GM20431 (cell line): Measurements from ENCODE around the gene LATS2.

Source experiments
- in situ Hi-C: fragments of 300-500 bp; cut with MseI, MboI; formaldehyde crosslinking; loops from one replicate; pipeline ENCODE4 v1.15.0; 2020; ENCODE audit warnings: low sequenced_read_pairs; ENCODE audit not compliant: unreplicated experiment

Gene LATS2

DNA sequence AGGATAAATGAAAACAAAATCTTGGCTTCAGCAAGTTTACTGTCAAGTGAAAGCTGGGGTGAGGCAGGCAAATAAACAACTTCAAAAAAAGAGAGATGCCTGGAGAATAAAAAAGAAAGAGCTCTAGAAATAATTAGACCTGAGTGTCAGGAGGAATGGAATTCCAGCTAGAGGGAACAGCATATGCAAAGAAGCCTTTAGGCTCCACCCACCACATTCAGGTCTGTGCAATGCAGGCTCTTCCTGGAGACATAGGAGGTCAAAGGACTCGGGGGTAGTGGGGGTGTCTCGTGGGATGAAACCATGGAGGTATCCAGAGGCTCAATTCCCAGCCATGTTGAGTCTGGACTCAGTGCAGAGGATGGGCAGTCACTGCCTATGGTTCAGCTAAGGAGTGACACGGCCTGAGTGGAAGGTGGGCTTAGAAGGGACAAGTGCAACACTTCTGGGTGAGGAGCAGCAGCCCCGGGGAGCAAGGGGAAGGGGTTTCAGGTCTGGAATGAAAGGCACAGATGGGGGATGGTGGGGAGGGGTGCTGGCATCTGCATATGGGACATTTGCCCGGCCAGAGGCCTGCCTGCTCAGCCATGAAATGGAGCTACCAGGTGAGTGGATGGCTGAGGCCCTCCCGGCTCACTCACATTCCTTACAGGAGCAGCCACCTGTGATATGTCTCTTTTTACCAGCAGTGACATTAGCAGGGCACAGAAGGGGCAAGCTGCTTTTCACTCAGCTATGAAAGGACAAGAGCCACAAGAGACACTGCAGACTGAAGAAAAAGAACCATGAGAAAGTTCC lies 12.3 kb downstream of the LATS2 start:
- in situ Hi-C loops = no loop called here

GRCh38 chr13:21047591-21048282 lies 13.6 kb downstream of the LATS2 start:
- in situ Hi-C loops = no loop called here

GRCh38 chr13:21047087-21047486 lies 14.3 kb downstream of the LATS2 start:
- in situ Hi-C loops = no loop called here

DNA sequence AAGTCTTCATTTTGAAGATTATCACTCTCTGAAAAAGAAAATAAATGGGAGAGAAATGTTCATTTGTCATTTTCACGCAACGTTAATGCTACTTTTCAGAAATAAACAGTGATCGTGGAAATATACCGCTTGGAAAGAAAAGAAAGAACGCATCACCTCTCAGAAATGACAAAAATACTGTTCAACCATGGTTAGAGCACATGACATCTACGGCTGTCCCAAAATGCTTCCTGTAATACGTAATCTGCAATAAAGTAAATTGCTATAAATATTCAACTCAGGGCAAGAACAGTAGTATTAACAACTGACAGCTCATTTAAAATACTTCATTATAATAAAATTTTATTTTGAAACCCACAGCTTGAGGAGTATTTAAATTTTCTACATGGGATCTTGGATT lies 15.2 kb downstream of the LATS2 start:
- in situ Hi-C loops = no loop called here

DNA sequence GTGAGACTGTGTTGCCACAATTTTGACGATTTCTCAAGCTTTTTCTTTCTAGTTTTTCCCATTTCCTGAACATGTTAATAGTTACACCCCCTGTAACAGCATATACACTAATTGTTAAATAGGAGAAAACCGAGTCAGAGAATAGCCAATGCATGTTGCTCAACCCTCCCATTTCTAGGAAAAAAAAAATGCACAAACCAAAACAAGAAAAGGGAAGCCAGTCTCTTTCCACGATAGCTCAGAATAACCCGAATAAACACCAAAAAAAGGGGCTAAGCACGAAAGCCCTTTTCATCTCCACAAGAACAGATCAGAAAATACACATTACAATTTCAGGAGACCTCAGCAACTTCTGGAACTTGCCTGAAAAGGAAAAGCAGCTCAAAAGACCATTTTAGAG lies 16.3 kb downstream of the LATS2 start:
- in situ Hi-C loops = no loop called here

- in situ Hi-C loops = no loop called here
Observed at GRCh38 chr13:21043898-21044297, 17.5 kb downstream of the LATS2 start.

- in situ Hi-C loops = no loop called here
Observed at GRCh38 chr13:21040120-21040826, 21.1 kb downstream of the LATS2 start.

DNA sequence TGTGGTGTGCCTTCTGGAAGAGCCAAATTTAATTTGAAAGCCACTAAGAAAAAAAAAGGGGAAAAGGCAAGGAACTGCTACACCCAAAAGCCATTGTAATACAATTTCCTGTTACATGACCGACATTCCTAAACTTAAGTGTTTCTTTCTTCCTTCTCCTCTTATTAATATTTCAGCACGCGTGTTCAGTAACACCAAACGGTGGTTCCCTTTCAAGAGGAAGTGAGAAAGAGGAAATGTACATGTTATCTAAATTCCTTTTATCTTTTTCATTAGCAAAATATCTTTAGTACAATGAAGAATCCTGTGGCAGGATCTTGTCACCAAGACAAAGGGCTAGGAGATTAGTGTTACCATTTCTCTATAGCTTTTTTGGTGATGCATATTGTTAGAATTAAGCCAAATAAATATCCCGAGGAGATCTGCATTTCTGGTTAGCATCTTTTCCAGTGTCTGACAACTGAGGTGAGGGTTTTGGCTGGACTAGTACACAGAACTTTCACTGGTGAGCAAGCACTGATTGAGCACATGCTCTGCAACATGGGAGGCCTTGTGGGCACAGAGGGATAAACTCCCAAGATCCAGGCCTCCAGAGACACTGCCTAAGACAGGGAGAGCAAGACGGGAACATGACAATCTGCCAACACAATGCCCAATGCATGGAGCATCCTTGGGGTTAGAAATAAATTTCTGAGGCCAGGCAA lies 22.1 kb downstream of the LATS2 start:
- in situ Hi-C loops = no loop called here

DNA sequence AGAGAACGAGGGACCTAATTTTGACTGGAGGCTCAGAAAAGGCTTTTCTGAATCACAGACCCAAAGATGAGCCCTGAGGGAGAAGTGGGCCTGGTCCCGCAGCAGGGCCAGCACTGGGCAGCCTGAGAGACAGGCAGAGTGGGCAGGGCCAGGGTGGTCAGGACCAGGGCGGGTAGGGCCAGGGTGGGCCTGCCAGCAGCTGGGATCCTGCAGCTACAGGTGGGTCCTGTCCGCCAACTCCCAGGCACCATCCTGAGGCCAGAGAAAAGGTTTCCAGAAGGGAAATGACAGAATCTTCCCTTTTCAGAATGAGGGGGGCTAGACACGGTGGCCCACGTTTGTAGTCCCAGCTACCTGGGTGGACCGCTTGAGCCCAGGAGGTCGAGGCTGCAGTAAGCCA lies 23.7 kb downstream of the LATS2 start:
- in situ Hi-C loops = no loop called here

DNA sequence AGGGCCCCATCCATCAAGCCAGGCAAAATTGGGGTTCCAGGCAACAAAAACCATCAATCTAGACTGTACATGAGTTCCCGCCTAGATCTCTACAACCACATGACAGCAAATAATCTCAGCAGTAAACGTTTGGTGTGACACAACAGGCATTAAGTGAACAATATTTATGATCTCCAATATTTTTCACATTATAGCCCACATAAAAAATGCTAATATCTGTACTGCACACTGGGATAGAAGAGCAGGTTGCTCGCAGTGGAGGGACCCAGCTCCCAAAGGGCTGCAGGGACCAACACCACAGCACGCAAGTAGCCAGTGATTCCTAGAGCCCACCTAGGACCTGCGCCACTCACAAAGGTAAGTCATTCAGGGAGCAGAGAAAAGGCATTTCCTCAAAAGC lies 25.9 kb downstream of the LATS2 start:
- in situ Hi-C loops = no loop called here

- in situ Hi-C loops = no loop called here
Observed at GRCh38 chr13:21034603-21035191, 26.7 kb downstream of the LATS2 start.

DNA sequence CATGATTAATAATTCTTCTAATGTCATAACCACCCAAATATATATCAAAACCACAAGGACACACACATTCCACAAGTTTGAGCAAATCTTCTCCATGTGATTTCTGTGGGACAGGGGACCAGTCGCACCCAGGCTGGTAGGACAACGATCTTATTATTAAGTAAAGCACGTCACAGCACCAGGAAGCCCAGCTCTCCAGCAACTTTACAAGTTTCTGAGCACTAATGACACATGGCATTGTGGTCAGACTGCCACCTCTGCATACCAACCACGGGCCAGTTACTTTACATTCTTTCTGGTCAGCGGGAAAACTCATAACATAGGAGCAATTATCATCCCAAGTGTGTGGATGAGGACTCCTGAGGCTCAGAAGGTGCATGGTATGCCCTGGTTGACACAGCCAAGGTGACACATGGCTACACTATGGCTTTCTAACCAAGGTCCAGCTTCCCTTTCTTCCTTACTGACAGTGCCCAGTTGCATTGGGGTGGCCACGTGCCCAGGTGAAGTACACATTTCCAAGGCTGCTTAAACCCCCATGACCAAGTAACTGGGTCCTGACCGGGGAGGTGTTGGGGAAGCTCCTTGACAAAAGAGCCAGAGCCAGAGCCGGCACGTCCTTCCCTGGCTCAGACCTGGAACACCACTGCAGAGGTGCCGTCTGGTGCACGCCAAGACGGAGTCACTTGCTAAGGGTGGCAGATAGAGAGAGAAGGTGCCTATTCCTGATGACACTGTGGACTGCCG lies 27.4 kb downstream of the LATS2 start:
- in situ Hi-C loops = no loop called here

DNA sequence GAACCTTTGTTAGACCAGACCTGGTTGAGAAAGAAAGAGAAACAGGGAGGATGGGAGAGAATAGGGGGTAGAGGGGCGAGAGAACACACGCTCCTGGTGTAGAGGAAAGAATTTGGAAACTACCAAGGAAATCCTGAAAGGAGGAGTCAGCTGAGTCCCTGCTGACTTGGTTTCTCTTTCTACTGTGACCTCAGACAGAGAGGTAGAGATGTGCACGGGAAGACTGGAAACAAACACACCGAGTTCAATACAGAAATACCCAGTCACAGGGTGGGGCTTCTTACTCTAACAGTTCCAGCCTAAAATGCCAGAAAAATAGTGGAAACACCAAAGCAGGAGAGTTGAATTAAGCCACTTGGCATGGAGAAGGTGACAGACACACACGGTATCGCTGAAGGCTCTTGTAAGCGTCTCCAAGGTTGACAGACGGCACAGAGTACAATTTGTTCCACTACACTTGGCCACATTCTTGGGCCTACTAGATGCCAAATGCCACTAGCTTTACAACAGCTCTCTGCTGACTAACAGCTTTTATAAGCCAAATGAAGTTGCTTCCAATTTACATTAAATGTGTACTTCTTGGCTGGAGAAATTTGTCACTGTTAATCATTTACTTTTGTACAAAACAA lies 28.1 kb downstream of the LATS2 start:
- in situ Hi-C loops = no loop called here

GRCh38 chr13:21032656-21033055 lies 28.7 kb downstream of the LATS2 start:
- in situ Hi-C loops = no loop called here

DNA sequence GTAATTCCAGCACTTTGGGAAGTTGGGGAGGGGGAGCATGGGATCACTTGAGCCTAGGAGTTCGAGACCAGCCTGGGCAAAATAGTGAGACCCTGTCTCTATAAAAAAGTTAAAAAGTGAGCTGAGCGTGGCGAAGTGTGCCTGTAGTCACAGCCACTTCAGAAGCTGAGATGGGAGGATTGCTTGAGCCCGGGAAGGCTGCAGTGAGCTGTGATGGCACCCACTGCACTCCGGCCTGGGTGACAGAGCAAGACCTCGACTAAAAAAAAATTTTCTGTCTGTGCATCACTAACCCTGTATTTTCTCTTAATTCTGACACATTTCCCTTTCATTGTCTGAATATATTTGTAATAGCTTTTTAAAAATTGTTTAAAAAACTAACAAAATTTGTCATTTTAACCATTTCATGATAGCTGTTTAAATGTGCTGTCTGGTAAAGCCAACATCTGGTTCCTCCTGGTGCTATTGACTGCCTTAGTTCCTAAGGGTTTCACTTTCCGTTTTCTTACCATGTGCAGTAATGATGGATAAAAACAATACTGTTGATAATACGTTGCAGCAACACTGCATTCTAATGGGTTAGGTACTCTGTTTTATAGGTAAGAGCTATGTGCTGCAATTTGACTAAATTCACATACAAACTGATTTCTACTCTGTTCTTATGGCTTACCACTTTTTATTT lies 29.7 kb downstream of the LATS2 start:
- in situ Hi-C loops = no loop called here

GRCh38 chr13:21025539-21025938 lies 35.8 kb downstream of the LATS2 start:
- in situ Hi-C loops = no loop called here

DNA sequence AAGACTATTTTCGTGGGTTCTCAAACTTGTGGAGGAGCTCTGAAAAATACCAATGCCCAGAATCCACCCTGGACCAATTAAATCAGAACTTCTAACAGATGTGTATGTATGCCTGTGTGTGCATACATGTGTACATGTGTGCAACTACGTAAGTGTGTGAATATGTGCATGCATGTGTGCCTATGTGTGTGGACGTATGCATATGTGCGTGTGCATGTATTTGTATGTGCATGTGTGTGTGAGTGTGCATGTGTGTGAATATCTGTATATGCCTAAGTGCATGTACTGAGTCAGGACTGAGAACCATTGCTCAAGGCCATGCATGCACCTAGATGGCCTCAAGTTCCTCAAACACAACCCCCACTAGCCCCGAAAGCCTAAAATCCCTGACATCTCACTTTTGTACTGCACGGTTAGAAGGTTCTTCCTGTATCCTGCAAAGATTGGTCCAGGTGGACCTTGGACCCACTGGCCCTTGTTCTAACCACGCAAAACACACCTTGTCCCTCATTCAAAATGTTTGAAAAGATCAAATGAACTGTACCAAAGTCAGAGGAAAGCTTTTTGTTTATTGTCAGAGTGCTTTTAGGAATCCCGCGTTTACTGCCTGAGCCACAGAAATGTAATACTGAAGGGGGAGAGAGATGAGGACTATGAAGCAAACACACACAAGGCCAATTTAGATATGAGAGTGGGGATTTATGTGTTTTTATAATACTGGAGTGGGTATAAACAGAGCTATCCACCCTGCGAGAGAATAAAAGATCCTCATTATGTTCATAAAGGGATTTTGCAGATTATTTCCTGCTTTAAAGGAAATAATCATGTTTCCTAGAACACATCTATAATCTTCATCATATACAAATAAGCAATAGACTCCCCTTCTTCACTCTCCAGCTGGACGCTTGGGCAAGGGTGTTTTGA lies 39.1 kb downstream of the LATS2 start:
- in situ Hi-C loops = no loop called here
